Choroid plexus epithelial cell (primary cell): ENCODE results near the gene MPV17.

ENCODE experiments used
- DNase-seq: peaks from one replicate; pipeline ENCODE4 v3.0.0-alpha.2; 2010; ENCODE audit warnings: low read depth
- H3K4me3 ChIP-seq: 2 replicates; pipeline ENCODE4 v1.5.1; 2011; ENCODE audit warnings: low read depth, mild to moderate bottlenecking, control low read depth, low read length, moderate library complexity
- CTCF ChIP-seq: conservative IDR thresholded peaks from 2 replicates; pipeline ENCODE4 v1.5.1; 2011; ENCODE audit warnings: low read depth, mild to moderate bottlenecking, control low read depth, inconsistent platforms, low read length, moderate library complexity

The MPV17 gene

GRCh38 chr2:27297195-27297594 is 25.7 kb downstream of the MPV17 start:
- H3K4me3 ChIP-seq: no peak overlapping the region
- DNase-seq: no peak
- no peak for TF ChIP-seq CTCF

- DNase-seq: no peak
- TF ChIP-seq CTCF: no peak
- no peak overlapping the region for H3K4me3 ChIP-seq
Observed at GRCh38 chr2:27296481-27296880, 26.4 kb downstream of the MPV17 start.

GRCh38 chr2:27294928-27295327 is 28.0 kb downstream of the MPV17 start:
- DNase-seq: no peak

GRCh38 chr2:27291865-27292264 is 31.0 kb downstream of the MPV17 start:
- DNase-seq: no peak
- TF ChIP-seq CTCF: no peak
- no peak overlapping the region for H3K4me3 ChIP-seq

More at GRCh38 chr2:27294928-27295327, 28.0 kb downstream of the MPV17 start:
- no peak for TF ChIP-seq CTCF
- no peak overlapping the region for H3K4me3 ChIP-seq

GRCh38 chr2:27290549-27290948 is 32.3 kb downstream of the MPV17 start:
- TF ChIP-seq CTCF: no peak
- no peak overlapping the region for H3K4me3 ChIP-seq
- no peak for DNase-seq

GRCh38 chr2:27288610-27289009 is 34.3 kb downstream of the MPV17 start:
- no peak overlapping the region for H3K4me3 ChIP-seq
- no peak for DNase-seq
- no peak for TF ChIP-seq CTCF

GRCh38 chr2:27285481-27285880 is 37.4 kb downstream of the MPV17 start:
- no peak overlapping the region for H3K4me3 ChIP-seq
- no peak for DNase-seq

More at GRCh38 chr2:27285481-27285880, 37.4 kb downstream of the MPV17 start:
- no peak for TF ChIP-seq CTCF
